Activated CD4-positive, CD25-positive, alpha-beta regulatory T cell treated with anti-CD3 and anti-CD28 coated beads, Interleukin-2, amount 50 U/mL, for 24 hours (primary cell): ENCODE data around the gene TMEM79.

Source experiments
- ATAC-seq, 2 donors: fragments of 150-1000 bp; cut with Tn5 transposase; one replicate each; pipeline ENCODE4 v1.10.0; 2021; ENCODE audit warnings: mild to moderate bottlenecking in 1 of 2, moderate library complexity in 1 of 2

The TMEM79 gene, protein sequence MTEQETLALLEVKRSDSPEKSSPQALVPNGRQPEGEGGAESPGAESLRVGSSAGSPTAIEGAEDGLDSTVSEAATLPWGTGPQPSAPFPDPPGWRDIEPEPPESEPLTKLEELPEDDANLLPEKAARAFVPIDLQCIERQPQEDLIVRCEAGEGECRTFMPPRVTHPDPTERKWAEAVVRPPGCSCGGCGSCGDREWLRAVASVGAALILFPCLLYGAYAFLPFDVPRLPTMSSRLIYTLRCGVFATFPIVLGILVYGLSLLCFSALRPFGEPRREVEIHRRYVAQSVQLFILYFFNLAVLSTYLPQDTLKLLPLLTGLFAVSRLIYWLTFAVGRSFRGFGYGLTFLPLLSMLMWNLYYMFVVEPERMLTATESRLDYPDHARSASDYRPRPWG

DNA sequence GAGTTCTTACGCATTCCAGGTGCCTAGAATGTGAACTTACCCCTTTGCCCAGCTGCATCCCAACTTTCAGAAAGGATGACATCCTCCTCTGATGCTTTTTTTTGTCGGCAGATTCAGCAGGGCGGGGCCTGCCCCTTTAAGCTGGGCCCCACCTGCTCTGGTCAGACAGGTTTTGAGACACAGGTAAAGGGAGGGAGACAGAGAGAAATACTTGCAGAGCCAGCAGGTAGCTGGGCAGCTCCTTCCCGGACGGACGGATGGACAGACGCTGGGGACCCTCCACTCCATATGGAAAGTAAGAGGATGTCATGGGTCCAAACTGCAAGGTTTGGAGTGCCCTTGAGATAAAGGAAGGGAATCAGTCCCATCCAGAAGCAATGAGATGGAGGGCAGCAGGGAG, at the start of gene TMEM79:
Gene TMEM79 (plus strand): TSS at position 214 of the 400 bp plus-strand sequence. CDS start 902 bp downstream, outside the sequence.
- ATAC-seq: no peak

DNA sequence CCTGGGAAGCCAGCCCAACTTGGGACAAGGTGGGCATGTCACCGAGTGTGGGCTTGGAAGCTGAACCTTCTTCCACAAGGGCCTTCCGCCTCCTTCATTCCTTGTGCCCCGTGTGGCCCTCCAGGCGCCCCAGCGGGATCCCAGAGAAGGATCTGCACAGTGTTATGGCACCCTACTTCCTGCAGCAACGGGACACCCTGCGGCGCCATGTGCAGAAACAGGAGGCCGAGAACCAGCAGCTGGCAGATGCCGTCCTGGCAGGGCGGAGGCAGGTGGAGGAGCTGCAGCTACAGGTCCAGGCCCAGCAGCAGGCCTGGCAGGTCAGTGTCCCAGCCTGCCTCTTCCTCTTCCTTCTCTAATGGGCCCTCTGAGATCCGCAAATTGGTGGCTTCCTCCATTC, 48.0 kb upstream of the TMEM79 start:
- no peak for ATAC-seq

DNA sequence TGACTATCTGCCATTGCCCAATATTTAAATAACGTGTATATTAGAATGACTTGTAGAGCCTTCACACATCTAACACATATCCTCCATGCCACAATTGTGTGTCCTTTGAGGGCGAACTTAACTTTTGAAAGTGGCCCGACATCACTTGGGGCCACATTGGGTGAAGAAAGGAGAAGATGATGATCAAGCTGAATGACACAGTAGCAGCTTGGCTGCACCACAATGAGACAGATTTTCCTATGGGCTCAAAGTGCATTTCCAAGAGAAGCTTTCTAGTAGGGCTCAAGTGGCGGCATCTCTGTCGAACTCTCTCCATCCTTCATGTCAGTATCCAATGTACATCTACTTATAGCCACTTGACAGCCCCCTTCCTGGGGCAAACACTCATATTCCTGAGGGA, 45.9 kb upstream of the TMEM79 start:
- no peak for ATAC-seq

DNA sequence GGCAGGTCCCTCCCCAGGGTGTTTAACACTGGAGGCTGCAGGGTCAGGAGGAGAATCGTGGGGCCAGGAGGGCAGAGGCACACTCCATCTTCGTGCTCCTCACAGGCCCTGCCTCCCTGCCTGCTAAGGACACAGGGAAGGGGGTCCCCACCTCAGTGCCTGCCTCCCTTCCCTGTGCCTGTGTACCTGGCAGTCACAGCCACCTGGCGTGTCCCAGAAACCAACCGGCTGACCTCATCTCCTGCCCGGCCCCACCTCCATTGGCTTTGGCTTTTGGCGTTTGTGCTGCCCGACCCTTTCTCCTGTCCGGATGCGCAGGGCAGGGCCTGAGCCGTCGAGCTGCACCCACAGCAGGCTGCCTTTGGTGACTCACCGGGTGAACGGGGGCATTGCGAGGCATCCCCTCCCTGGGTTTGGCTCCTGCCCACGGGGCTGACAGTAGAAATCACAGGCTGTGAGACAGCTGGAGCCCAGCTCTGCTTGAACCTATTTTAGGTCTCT, 42.8 kb upstream of the TMEM79 start:
- ATAC-seq: no peak

DNA sequence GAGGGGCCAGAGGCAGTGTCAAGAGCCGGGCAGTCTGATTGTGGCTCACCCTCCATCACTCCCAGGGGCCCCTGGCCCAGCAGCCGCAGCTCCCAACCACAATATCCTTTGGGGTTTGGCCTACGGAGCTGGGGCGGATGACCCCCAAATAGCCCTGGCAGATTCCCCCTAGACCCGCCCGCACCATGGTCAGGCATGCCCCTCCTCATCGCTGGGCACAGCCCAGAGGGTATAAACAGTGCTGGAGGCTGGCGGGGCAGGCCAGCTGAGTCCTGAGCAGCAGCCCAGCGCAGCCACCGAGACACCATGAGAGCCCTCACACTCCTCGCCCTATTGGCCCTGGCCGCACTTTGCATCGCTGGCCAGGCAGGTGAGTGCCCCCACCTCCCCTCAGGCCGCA, 42.2 kb upstream of the TMEM79 start, which contains the start of gene BGLAP:
Gene BGLAP (plus strand): TSS at position 259 of the 400 bp plus-strand sequence. CDS start 48 bp downstream, at position 307.
- no peak for ATAC-seq

DNA sequence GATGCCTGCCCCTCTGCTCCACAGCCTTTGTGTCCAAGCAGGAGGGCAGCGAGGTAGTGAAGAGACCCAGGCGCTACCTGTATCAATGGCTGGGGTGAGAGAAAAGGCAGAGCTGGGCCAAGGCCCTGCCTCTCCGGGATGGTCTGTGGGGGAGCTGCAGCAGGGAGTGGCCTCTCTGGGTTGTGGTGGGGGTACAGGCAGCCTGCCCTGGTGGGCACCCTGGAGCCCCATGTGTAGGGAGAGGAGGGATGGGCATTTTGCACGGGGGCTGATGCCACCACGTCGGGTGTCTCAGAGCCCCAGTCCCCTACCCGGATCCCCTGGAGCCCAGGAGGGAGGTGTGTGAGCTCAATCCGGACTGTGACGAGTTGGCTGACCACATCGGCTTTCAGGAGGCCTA, 41.4 kb upstream of the TMEM79 start:
- ATAC-seq: no peak

DNA sequence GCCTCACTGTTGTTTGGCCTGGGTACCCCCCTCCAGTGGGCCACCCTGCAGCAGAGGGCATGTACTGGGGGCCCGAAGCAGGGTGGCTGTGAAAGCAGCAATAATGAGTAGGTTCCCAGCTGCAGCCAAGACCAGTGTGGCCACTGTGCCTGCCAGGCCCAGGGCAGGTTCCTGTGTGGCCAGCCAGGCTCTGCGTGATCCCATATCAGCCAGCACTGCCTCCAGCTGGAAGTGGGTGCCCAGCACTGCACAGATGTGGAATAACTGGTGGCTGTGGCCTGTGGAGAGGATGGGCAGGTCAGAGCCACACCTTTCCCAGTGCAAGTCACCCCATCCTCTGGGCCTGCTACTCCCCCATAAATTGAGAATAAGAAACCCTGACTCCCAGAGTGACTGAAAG, 40.0 kb upstream of the TMEM79 start:
- no peak for ATAC-seq

DNA sequence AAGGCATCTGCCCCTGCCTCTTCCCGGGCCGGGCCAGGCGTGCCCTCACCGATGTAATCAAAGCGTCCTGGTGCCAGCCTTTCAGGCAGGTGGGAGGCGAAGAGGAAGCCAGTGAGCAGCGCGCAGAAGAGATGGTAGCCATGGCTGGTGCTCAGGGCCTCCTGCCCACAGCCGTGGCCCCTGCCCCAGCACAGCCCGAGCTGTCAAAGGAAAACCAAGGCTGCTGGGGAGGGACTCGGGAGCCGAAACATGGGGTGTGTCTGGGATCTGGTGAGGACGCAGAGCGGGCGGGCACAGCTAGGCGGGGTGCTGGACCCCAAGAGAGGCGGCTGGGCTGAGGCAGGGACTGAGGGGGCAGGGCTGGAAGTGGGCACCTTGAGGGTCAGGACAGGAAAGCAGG, 39.4 kb upstream of the TMEM79 start:
- no peak for ATAC-seq

DNA sequence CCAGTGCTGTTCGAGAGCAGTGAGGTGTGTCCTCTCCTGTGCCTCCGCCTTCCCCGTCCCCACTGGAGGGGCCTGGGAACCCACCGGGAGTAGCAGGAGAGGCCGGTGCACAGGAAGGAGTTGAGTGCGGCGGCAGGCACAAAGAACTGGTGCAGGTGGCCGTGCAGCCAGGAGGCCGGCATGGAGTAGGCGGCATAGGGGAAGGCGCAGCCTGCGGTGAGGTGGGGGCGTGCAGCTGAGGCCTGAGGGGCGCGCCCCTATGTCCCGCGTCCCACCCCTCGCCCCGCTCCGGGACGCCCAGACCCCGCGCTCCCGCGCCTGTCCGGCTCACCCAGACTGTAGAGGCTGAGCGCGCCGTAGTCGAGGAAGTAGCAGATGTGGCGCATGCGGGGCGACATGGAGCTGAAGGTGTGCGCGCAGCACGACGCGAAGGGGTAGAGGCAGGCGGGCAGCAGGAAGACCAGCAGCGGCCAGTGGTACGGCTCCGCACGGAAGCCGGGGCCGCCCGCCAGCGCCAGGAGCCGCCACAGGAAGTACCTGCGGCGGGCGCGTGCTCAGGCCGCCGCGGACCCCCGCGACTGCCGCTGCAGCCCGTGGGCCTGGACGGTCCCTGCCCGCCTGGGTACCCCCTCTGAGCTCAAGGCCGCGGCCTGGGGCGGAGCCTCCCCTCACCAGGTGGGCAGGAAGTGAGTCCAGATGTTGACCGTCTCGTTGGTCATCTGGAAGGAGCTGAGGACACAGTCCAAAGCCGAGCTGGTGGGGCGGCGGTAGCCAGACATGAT, 38.5 kb upstream of the TMEM79 start:
- peak; percentile 55 to 61 for ATAC-seq

DNA sequence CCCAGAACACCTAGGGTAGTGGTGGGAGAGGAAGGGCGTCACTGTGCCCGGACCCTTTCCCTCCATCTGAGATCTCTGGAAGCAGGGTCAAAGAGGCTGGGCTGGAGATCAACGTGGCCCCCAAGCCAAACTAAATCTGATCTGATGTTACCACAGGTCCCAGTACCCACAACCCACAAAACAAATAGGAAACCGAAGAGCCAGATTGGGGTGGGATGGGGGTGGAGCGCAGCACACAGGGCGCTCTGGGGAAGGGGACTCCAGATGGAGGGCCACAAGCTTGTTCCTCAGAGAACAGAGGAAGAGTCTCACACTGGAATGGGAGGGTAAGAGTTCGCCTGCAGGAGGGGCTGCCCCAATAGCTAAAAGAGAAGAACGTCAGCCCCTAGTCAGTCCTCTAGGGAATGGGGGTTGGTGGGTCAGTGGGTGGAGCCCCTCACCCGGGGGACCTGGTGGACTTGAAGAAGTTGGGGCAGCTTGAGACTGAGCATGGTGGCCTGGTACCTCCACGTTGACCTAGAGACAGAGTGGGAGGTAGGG, 37.8 kb upstream of the TMEM79 start:
- ATAC-seq: no peak

DNA sequence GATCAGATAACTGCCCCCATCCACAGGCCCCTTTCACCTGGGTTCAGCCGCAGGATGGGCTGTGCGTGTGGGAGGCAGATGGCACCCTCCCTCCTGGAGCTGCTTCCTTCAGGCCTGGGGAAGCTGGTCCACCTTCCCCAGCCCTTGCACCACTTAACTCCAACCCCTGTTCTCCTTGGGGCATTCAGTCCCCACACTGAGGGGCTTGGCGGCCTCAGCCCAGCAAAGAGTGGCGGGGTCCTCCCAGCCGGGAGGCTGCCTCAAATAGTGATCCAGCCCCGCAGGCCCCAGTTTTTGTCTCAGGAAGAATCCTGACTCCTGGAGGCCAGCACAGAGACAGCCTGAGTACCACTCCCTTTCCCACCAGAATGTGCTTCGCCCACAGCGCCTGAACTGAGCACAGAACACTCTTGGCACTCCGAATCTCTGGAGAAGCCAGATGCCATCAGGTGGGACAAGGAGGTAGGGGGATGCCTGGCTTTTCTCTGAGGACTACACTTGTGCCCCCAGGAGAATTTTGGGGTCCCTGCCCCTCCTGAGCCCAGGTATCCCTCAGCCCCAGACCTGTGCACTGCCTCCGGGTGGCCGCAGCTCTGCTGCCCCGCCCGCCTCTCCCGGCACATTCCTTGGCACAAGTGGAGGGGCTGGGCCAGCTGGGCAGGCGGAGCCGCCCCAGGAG, 37.2 kb upstream of the TMEM79 start:
- no peak for ATAC-seq

DNA sequence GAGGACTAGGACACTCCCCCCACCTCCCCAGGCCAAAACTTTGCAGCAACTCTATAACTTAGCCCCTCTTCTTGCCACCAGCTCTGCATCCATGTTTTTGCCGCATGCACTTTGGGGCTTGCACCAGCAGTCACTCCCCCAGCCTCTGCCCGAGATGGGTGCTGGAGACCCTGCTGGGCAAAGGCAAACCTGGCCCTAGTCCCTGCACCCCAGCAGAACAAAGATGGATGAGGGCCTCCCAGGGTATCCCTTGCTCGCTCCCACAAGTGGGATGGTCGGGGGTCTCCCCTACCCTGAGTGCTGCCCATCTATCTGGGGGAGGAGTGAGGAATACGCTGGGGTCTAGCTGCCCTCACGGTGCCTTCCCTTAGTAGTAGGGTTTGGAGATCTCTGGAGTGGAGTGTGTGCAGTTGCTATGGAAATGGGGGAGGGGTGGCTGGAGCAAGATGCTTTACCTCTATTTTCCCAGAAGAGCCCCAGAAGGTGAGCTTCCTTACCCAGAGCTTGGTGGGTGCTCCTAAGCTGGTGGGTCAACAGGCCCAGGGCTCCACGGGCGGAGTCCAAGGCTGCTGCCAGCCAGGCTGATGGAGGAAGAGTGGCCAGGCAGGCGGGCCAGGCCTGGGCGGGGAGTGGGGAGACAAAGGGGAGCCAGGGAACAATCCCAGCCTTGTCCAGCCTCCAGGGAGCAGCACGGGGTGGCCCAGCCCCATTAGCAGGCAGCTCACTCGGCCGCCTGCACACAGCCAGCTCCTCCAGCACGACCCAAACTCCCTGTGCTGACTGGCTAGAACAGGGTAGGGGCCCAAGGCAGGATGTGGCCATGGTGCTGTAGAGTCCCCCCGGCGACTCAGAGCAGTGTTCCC, 36.4 kb upstream of the TMEM79 start, which contains the start of gene PAQR6:
Gene PAQR6 (minus strand): TSS at position 597 of the 863 bp plus-strand sequence. CDS start 1,325 bp downstream, outside the sequence.
- no peak for ATAC-seq

DNA sequence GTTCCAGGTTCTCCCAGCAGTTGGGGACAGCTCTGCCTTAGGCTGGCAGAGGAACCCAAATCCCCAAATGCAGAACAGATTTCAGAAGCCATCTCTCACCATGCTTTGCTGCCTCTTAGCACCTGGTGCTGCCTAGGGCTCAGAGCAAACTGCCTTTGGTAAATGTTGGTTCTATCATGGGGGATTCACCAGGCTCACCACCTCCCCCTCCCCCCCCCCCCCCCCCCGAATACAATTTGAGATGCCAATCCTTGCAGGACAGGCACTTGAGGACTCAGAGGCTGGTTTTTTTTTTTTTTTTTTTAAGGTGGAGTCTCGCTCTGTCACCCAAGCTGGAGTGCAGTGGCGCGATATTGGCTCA, 35.8 kb upstream of the TMEM79 start:
- no peak for ATAC-seq

DNA sequence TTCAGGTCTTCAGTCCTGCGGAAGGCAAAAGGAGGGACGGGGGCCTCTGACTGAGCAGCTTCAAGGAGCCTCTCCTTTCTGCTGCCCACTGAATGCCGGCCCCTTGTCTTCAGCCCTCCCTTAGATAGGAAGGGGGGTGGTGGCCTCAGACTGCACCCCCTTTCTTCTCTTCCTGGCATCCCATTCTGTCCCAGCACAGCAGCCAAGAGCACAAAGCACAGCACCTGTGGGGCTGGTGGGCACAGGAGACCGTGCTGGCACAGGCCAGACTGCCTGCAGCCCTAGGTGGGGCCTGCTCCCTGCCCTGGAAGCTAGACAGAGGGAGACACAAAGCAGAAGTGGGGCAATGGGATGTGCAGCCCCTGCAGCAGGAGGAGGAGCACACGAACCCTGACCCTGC, 34.5 kb upstream of the TMEM79 start:
- ATAC-seq: no peak

DNA sequence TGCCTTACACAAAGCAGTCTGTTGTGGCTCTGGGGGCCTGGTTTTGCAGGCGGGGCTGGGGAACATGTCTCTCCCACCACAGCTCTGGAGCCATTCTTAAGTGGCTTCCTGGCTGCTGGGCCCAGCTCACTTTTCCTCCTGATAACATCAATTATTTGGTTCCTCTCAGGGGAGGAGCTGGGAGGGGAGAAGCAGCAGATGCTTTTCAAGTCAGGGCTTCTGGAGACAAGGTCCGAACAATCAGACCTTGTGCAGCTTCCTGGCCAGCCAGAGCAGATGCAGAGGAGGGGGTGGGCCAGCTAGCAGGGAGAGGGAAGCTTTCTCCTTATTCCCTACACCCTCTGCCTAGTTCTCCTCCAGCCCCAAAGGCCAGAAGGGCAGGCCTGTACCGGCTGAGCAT, 32.6 kb upstream of the TMEM79 start:
- ATAC-seq: no peak

DNA sequence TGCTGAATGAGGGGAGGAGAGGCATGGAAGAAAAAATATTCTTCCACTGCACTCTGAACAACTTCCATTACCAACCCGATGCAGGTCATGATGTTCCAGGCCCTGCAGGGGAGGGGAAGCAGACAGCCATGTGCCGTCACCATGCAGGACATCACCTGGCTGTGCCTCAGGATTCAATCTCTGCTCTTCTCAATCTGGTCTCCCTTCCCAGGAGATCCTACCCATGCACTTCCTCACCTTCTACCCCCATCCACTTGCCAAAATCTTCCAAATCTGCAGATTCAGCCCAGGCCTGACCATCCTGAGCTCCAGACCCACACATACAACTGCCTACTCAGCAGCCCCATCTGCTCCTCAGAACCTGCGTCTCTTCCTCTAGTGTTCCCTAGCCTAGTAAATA, 30.5 kb upstream of the TMEM79 start:
- no peak for ATAC-seq

DNA sequence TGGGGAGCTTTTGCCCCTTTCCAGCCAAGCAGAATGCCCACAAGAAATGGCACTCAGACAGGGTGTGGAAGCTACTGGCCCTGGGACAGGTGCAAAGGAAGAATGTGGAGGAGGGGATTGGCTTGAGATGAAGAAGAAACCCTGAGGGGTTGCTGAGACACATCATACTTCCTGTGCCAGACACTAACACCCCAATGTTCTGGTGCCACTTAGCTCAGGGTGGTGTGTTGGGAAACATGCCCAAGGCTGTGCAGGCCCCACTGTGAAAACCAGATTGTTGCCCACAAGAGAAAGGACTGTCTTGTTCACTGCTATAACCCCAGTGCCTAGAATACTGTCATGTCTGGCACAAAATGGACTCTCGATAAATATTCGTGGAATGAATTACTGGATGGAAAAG, 26.4 kb upstream of the TMEM79 start:
- ATAC-seq: no peak

DNA sequence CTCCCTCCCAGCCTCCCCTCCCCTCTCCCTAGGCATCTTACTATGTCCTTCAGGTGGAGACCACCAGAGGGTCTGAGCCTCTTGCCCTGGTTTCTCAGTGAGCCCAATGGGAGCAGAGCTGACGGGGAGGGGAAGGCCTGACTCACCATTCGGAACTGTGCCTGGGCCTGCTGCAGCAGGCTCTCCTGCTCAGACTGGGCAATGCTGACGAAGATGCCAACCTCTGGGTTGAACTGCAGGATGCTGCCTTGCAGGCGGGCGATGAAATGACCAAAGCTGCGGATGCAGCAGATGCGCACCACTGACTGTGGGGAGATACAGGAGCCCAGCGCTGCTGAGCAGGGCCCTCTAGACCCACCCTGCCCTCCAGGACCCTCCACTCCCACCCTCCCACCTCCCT, 25.3 kb upstream of the TMEM79 start:
- ATAC-seq: no peak

DNA sequence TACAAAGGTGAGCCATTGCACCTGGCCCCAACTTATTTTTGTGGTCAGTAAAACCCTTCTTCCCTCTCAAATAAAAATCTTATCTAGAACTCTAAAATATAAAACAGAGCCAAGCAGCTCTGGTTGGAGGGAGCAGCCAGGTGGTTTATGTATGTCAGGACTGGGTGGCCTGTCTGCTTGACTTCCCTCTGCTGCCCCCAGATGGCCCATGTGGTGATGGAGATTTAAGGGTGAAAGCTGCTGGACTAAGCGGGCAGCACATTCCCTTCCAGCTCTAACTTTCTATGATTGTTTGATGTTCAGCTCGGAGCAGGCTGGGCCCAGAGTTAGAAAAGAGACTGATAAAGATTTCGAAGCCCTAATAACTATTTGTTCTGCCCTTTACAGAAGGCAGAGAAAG, 24.3 kb upstream of the TMEM79 start:
- ATAC-seq: no peak

DNA sequence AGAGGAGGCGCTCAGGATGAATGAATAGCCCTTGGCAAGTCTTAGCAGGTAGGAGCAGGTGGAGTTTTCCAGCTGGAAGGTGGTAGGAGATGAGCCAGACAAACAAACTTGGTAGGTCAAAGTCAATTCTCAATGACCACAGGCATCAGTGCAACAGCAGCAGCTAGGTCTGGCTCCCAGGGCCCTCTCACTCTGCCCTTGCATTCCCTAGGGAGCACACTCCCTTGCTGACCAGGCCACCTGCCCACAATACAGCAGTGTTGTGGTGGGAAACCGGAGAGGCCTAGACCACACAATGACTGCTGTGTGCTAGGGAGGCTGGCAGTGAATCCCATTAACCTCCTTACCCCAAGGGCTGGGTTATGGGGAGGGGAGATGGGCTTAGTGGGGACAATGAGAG, 23.2 kb upstream of the TMEM79 start:
- no peak for ATAC-seq

DNA sequence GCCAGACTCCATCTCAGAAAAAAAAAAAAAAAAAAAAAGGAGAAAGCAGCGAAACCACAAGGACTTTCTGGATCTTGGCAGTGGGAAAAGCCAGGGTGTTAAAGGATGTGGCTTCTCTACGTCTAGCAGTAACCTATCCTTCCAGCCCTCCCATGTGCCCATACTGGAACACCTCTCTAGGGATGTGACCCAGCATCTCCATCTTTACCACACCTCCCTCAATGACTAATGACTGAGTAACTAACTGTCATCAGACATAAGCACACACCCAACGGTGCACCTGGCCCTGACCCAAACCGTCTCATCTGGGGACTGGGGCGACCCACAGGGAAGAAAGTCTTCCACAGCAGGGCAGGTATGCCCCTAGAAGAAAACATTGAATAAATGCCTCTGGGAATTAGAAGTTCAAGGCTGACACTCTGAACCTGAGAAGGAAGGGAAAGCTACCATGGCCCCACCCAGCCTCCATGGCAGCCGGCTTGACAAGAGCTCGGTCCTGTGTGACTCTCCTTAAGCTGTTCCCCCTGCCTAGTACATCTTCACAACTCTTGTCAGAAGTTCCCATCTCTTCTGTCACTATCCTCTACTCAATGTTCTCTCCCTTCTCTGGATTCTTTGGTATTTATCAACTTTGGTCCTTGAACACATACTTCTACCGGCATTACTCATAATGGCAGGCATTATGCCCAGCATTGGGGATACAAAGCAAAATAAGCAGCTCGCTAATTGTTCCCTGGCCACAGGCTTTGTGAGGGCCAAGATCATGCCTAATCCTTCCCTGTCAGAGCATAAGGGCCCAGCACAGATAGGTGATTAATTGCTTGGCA, 21.5 kb upstream of the TMEM79 start:
- peak; percentile 92 to 97 for ATAC-seq
